ENCODE data around the gene PML.
A peak's percentile ranks its signal among the peaks of the same experiment; 100 is the strongest.
"Not testable (repeated sequence)": the region's sequence is repeated elsewhere in the genome, so short reads cannot be mapped to it uniquely, and the experiment has no call there.

The PML gene

GRCh38 chr15:73972984-73973682 is 21.4 kb upstream of the PML start:
- H3K27ac ChIP-seq = peak overlapping the region; percentile 10; the same call in 1 of the 2 replicates
- peak; percentile 99 for TF ChIP-seq CTCF (conservative IDR thresholded peaks at IDR 0.05)

GRCh38 chr15:73973683-73974200 is 20.8 kb upstream of the PML start:
- H3K27ac ChIP-seq = not testable (repeated sequence)

- peak overlapping the region; percentile 12; the same call in 1 of the 2 replicates for H3K27ac ChIP-seq
These were observed 18.9 kb upstream of the PML start for GRCh38 chr15:73975440-73976125.

- no peak overlapping the region for H3K27ac ChIP-seq
- TF ChIP-seq CTCF (conservative IDR thresholded peaks at IDR 0.05) = no peak
These were observed 15.6 kb upstream of the PML start for GRCh38 chr15:73978896-73979295.

GRCh38 chr15:73979636-73980035 is 14.9 kb upstream of the PML start:
- TF ChIP-seq CTCF (conservative IDR thresholded peaks at IDR 0.05) = no peak
- H3K27ac ChIP-seq = no peak overlapping the region

- H3K27ac ChIP-seq = peak overlapping the region; percentile 76; the same call in 1 of the 2 replicates
- TF ChIP-seq CTCF (conservative IDR thresholded peaks at IDR 0.05) = no peak
These were observed 12.7 kb upstream of the PML start for GRCh38 chr15:73981761-73982221.

GRCh38 chr15:73982222-73982962 is 12.1 kb upstream of the PML start:
- peak overlapping the region; percentile 76 for H3K27ac ChIP-seq
- TF ChIP-seq CTCF (conservative IDR thresholded peaks at IDR 0.05) = no peak

- H3K27ac ChIP-seq = peak overlapping the region; percentile 76
These were observed 11.2 kb upstream of the PML start for GRCh38 chr15:73983211-73983727.

More at GRCh38 chr15:73983211-73983727, 11.2 kb upstream of the PML start:
- TF ChIP-seq CTCF (conservative IDR thresholded peaks at IDR 0.05) = no peak

Measured in VCaP (cell line).